PC-3 (cell line): ENCODE data around the gene KRTDAP. TPM values are rescaled to one million over a fixed set of nuclear protein-coding genes. Genes with fewer than 3 reads are reported as not detected.
A peak's percentile ranks its signal among the peaks of the same experiment; 100 is the strongest.
"Not testable (repeated sequence)": the region's sequence is repeated elsewhere in the genome, so short reads cannot be mapped to it uniquely, and the experiment has no call there.

ENCODE experiments used
- ATAC-seq: fragments of 200-7000 bp; cut with Tn5 transposase; 2 replicates; pipeline ENCODE4 v1.9.1; 2020; ENCODE audit warnings: mild to moderate bottlenecking, moderate library complexity
- BruUV-seq: library from RNA; stranded (reverse); fragments of 400-500 nt; replicated peaks from 2 replicates; lab custom pipeline; 2021; lab: Mats Ljungman, UMichigan
- CTCF ChIA-PET: fragments of 300-600 bp; sonication (Branson Sonifier 250); formaldehyde crosslinking; loops from one replicate; lab custom pipeline; 2022; ENCODE audit warnings: antibody characterized with exemption; lab: Charles Lee
- POLR2A ChIA-PET: fragments of 300-600 bp; sonication (Branson Sonifier 250); formaldehyde crosslinking; loops from one replicate; lab custom pipeline; 2022; ENCODE audit warnings: antibody characterized with exemption; ENCODE audit not compliant: unreplicated experiment; lab: Charles Lee
- DNase-seq: peaks from one replicate; pipeline ENCODE4 v3.0.0-alpha.2; 2015
- H2AFZ ChIP-seq: fragments of 300-600 bp; sonication (generic); 2 replicates; pipeline ENCODE4 v1.6.0; 2016; ENCODE audit warnings: antibody characterized with exemption, low read length
- H3F3A ChIP-seq: fragments of 300-600 bp; sonication (generic); one replicate; pipeline ENCODE4 v1.6.0; 2017; ENCODE audit warnings: antibody characterized with exemption, low read length, control low read depth, mild to moderate bottlenecking; ENCODE audit not compliant: unreplicated experiment
- H3K27ac ChIP-seq: fragments of 300-600 bp; sonication (generic); 2 replicates; pipeline ENCODE4 v1.5.1; 2016; ENCODE audit warnings: mild to moderate bottlenecking, low read length
- H3K27me3 ChIP-seq: fragments of 300-600 bp; sonication (generic); 2 replicates; pipeline ENCODE4 v1.6.1; 2016; ENCODE audit warnings: low read length, mixed read lengths
- H3K36me3 ChIP-seq: fragments of 300-600 bp; sonication (generic); 2 replicates; pipeline ENCODE4 v1.6.1; 2016; ENCODE audit warnings: low read depth, mixed run types, low read length, mixed read lengths
- H3K4me1 ChIP-seq: fragments of 300-600 bp; sonication (generic); 2 replicates; pipeline ENCODE4 v1.5.1; 2016; ENCODE audit warnings: low read length; ENCODE audit not compliant: insufficient read depth
- H3K4me2 ChIP-seq: fragments of 300-600 bp; sonication (generic); 2 replicates; pipeline ENCODE4 v1.6.0; 2016; ENCODE audit warnings: low read length
- H3K4me3 ChIP-seq: fragments of 300-600 bp; sonication (generic); 2 replicates; pipeline ENCODE4 v1.5.1; 2016; ENCODE audit warnings: mild to moderate bottlenecking, low read length, mixed read lengths
- H3K79me2 ChIP-seq: fragments of 300-600 bp; sonication (generic); 2 replicates; pipeline ENCODE4 v1.6.1; 2017; ENCODE audit warnings: low read length, mixed read lengths
- H3K9ac ChIP-seq: fragments of 300-600 bp; sonication (generic); 2 replicates; pipeline ENCODE4 v1.6.0; 2016; ENCODE audit warnings: mild to moderate bottlenecking, low read length
- H3K9me2 ChIP-seq: fragments of 300-600 bp; sonication (generic); replicated peaks from 2 replicates; pipeline ENCODE4 v1.6.1; 2016; ENCODE audit warnings: mixed run types, low read length, mixed read lengths
- H3K9me3 ChIP-seq: fragments of 300-600 bp; sonication (generic); 2 replicates; pipeline ENCODE4 v1.6.1; 2016; ENCODE audit warnings: low read length, mixed read lengths
- H4K20me1 ChIP-seq: fragments of 300-600 bp; sonication (generic); 2 replicates; pipeline ENCODE4 v1.6.1; 2016; ENCODE audit warnings: low read length, mixed read lengths
- CTCF ChIP-seq: fragments of 300-600 bp; sonication (generic); conservative IDR thresholded peaks from 2 replicates; pipeline ENCODE4 v1.5.1; 2017; ENCODE audit warnings: antibody characterized with exemption, low read depth, mild to moderate bottlenecking, low read length
- EZH2 ChIP-seq: fragments of 300-600 bp; sonication (generic); IDR thresholded peaks from one replicate; pipeline ENCODE4 v1.6.1; 2017; ENCODE audit warnings: antibody characterized with exemption, mild to moderate bottlenecking, low read length; ENCODE audit not compliant: unreplicated experiment
- EZH2phosphoT487 ChIP-seq: fragments of 300-600 bp; sonication (generic); IDR thresholded peaks from 2 replicates; pipeline ENCODE4 v1.6.1; 2018; ENCODE audit warnings: mild to moderate bottlenecking, antibody characterized with exemption, low read length, borderline replicate concordance
- intact Hi-C: fragments of 100-400 bp; cut with micrococcal nuclease; formaldehyde crosslinking; loops from 2 replicates; pipeline ENCODE4 v1.9.0; 2023
- total RNA-seq: library from RNA; depleted of rRNA; stranded (reverse); fragments of >200 nt; gene quantifications from 2 replicates; pipeline ENCODE4 v1.2.3, GENCODE V29; 2014

The KRTDAP gene
- total RNA-seq, 1 experiment from 2014 or later: not detected

GRCh38 chr19:35470128-35470527, 20.1 kb downstream of the KRTDAP start:
- ATAC-seq (no peak), DNase-seq (no peak)
- CTCF ChIA-PET: no interaction called here
- no peaks in the 10 kb centered on the region for H3F3A ChIP-seq
- no peaks in the 10 kb centered on the region for H3K9me3 ChIP-seq
- H3K79me2 ChIP-seq: no peaks in the 10 kb centered on the region
- POLR2A ChIA-PET: no interaction called here
- no peak overlapping the region for H3K4me2 ChIP-seq
- no TSS peak for BruUV-seq
- no peaks in the 10 kb centered on the region for H3K4me1 ChIP-seq
- H3K9ac ChIP-seq: no peak overlapping the region
- no peak overlapping the region for H2AFZ ChIP-seq
- H3K36me3 ChIP-seq: no peaks in the 10 kb centered on the region
- TF ChIP-seq EZH2phosphoT487 (no peak), CTCF (no peak), EZH2 (no peak)
- no peaks in the 10 kb centered on the region for H4K20me1 ChIP-seq
- H3K9me2 ChIP-seq: no peaks in the 10 kb centered on the region
- H3K27ac ChIP-seq: no peak overlapping the region
- H3K27me3 ChIP-seq: 0 out of 2 replicates have a peak, but pooled peaks cover 6% of the 10 kb centered on the region
- intact Hi-C loops: no loop called here
- H3K4me3 ChIP-seq: no peak overlapping the region

DNA sequence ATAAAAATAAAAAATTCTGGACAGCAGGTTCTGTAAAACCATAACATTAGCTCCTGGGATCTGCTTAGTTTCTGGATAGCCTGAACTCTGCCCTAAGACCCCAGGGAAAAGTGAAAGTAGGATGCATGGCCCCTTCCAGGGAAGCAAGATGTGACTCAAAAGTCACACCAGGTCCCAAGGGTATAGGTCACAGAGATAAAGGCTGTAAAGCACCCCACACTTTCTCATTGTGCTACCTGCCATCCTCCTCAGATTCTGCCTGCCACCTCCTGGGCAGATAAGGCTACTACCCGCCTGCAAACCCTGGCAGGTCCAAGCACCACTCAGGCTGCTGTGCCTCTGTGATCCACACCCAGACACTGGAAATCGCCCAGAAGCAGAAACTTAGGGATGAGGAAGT, 21.6 kb downstream of the KRTDAP start:
- H3K4me2 ChIP-seq: no peak overlapping the region
- BruUV-seq: no TSS peak
- ChIA-PET CTCF (interaction anchor here (1.0 to 1.3 kb wide), 2 partner anchors 112 to 116 kb away, joined by 3 to 5 read pairs; no protein-coding TSS in a partner anchor), POLR2A (no interaction called here)
- peak; percentile 67 for TF ChIP-seq CTCF
- TF ChIP-seq EZH2: no peak
- no peak for TF ChIP-seq EZH2phosphoT487
- H4K20me1 ChIP-seq: no peaks in the 10 kb centered on the region
- no peaks in the 10 kb centered on the region for H3K79me2 ChIP-seq
- H3K4me3 ChIP-seq: no peak overlapping the region
- intact Hi-C loops: no loop called here
- H3F3A ChIP-seq: no peaks in the 10 kb centered on the region
- no peaks in the 10 kb centered on the region for H3K36me3 ChIP-seq
- H3K9me3 ChIP-seq: no peaks in the 10 kb centered on the region
- no peak overlapping the region for H3K27ac ChIP-seq
- no peaks in the 10 kb centered on the region for H3K4me1 ChIP-seq
- H3K27me3 ChIP-seq: 0 out of 2 replicates have a peak, but pooled peaks cover 6% of the 10 kb centered on the region
- peak; percentile 43 for DNase-seq
- no peak overlapping the region for H2AFZ ChIP-seq
- no peaks in the 10 kb centered on the region for H3K9me2 ChIP-seq
- ATAC-seq: peak; percentile 87
- no peak overlapping the region for H3K9ac ChIP-seq

DNA sequence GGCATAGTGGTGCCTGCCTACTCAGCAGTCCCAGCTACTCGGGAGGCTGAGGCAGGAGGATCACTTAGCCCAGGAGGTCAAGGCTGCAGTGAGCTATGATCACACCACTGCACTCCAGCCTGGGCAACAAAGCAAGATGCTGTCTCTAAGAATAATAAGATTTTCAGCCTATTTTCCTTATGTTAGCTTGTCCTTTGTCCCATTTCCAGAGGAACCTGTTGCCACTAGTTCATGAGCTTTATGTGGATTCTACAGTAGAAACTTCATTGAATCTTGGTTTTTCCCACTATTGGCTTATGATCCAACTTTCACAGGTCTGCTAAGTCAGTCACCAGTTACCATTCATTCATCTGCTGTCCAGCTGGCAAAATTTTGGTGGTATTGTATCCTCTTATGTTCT, 24.0 kb downstream of the KRTDAP start:
- Histone ChIP-seq H3K27me3 (0 out of 2 replicates have a peak, but pooled peaks cover 6% of the 10 kb centered on the region), H3K9me2 (no peaks in the 10 kb centered on the region), H4K20me1 (no peaks in the 10 kb centered on the region), H2AFZ (no peak overlapping the region), H3K79me2 (no peaks in the 10 kb centered on the region), H3F3A (no peaks in the 10 kb centered on the region), H3K4me3 (no peak overlapping the region), H3K9ac (no peak overlapping the region), H3K27ac (no peak overlapping the region), H3K36me3 (no peaks in the 10 kb centered on the region), H3K4me2 (no peak overlapping the region), H3K4me1 (no peaks in the 10 kb centered on the region), H3K9me3 (no peaks in the 10 kb centered on the region)
- ATAC-seq (no peak), DNase-seq (no peak)
- intact Hi-C loops: no loop called here
- CTCF ChIA-PET: no interaction called here
- POLR2A ChIA-PET: interaction anchor here (0.5 kb wide), 1 partner anchor 48 kb away, joined by 3 read pairs; no protein-coding TSS in a partner anchor
- no TSS peak for BruUV-seq
- TF ChIP-seq EZH2phosphoT487 (no peak), CTCF (no peak), EZH2 (no peak)

DNA sequence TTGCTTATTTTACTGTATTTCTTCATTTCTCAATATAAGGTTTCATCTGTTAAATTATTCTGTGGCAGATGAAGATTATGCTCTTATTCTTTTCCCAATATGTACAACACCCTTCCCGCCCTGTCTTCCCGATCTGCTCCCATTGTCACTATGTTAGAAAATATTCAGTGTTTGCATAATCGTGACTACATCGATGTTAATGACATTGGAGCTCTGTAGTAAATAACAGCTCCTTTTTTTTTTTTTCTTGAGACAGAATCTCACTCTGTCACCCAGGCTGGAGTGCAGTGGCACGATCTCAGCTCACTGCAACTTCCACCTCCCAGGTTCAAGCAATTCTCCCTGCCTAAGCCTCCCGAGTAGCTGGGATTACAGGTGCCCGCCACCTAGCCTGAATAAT, 27.3 kb downstream of the KRTDAP start:
- H4K20me1 ChIP-seq, DNase-seq, H3K27me3 ChIP-seq, H3K9ac ChIP-seq, POLR2A ChIA-PET, H3K9me3 ChIP-seq, H3F3A ChIP-seq, H3K36me3 ChIP-seq, H3K79me2 ChIP-seq, ATAC-seq, H3K9me2 ChIP-seq, CTCF ChIA-PET, intact Hi-C loops, BruUV-seq, H3K4me2 ChIP-seq, H3K4me1 ChIP-seq, H3K4me3 ChIP-seq, H2AFZ ChIP-seq, H3K27ac ChIP-seq: not testable (repeated sequence)
